Measurements from ENCODE around the gene SIGLEC6. TPM values are rescaled to one million over a fixed set of nuclear protein-coding genes. Genes with fewer than 3 reads are reported as not detected.
A peak's percentile ranks its signal among the peaks of the same experiment; 100 is the strongest.

Gene SIGLEC6
- total RNA-seq: not detected

DNA sequence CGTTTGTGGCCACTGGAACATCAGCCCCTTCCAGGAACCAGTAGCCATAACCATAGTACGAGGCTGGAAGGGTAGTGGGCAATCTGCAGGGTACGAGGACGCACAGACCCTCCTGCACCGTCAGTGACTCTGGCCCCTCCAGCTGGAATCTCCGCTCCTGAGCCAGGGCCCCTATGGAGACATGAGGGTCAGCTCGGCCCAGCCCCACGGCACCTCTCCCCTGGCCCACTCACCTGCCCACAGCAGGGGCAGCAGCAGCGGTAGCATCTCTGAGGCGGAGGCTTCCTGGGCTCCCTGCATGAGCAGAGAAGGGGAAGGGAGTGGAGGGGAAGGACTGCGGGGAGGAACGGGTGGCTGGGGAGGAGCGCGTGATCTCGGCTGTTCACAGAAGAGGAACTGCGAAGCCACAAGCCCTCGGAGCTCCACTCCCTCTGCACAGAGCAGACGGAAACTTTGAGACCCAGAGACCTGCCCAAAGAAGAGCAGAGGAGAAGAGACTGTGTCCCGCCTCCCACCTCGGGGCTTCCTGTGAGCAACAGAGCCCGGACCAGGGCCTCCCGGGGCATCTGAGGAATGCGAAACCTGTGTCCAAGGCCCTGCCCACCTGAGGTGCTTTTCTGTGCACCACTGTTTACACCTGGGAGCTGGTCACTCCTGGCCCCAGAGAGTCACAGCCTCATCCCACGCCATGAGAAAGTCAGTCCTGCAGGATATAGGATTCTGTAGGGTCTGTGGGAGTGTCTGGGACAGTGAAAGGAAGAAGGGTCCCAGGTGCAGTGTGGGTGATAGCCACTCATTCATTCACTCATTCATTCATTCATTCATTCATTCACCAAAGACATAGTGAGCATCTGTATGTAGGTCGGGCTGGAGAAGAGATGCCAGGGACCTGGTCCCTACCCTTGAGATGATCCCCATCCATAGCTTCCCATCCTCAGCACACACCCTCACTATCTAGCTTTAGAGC lies at the start of gene SIGLEC6:
TSS of gene SIGLEC6 (minus strand) at position 322 of the 967 bp plus-strand sequence. CDS start at position 300, 22 bp downstream.
- no peak for DNase-seq

DNA sequence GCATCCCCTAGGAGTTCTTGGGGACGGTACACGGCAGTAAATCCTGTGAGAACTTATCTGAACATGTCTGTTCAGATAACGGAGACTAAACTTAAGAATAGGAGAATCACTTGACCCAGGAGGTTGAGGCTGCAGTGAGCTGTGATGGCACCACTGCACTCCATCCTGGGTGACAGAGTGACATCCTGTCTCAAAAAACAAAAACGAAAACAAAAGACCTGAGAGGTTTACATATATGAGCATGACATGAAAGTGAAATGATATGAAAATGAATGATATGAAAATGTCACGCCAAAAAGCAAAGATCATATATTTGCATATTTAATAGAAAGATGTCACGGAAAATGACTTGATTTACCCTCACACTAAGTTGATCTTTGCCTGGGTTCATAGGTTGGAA lies 45.4 kb upstream of the SIGLEC6 start:
- DNase-seq: no peak

DNA sequence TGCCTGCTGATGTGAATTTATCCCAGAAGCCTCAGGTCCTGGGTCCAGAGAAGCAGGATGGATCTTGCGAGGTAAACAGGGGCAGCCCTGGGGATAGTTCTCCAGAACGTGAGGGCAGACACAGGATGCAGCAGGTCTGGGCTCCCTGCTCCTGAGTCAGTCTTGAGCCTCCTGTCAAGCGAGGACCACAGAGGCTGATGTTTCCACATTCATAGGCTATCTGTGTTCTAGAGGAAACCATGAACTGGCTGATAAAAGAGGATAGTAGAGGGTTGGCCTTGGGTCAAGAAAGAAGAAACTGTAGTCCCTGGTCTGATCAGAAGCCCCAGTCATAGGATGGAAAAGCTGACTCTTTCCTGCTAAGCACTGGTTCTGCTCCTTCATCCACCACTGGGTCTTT lies 41.9 kb upstream of the SIGLEC6 start:
- DNase-seq: no peak

DNA sequence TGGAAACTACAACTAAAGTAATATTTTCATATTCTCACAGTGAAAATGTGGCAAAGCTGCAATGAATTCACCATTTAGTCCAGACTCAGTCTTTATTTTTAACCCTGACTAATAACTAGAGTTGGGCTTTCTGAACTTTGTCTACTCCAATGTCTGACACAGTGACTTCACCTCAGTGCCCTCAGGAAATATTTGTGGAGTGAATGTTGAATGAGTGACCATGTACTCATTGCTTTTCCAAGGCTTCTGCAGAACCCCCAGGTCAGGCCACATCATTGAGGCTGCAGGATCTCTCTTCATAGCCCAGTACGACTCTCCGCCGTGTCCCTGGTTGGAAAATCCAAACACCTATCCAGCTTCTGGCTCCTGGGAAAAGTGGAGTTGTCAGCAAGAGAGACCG lies 41.4 kb upstream of the SIGLEC6 start:
- no peak for DNase-seq

DNA sequence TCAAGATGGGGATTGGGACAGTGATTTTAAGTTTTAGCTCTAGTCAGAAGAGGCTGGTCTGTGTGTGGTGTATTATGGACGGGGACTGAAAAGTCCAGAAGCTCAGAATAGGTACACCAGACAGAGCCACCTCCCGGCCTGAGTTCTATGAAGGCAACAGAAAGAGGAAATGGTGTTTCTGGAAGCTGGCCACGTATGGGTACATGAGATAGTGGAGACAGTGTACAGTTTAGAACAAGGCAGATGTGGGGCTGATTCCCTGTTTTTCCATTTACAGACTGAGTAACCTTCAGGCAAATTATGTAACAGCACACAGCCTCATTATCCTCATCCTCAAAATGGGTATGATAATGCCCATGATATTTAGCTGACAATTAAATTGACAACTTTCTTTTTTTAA lies 40.9 kb upstream of the SIGLEC6 start:
- DNase-seq: no peak

DNA sequence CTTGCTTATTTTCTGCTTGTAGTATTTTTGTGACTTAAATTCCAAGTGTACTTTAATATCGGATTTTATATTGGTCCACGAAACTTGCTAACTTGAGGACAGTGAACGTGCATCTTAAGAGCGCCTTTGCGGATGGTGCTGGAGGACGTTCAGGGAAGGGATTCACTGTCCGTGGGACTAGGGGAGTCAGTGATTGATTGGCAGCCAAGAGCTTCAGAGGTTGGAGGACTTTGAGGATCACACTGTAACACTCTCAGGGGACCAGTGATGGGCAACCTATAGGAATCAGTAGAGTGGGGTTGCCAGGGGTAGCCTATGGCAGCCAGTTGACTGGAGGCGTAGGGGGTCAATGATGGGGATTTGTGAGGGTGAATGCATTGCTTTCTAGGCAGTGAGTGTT lies 40.1 kb upstream of the SIGLEC6 start:
- DNase-seq: no peak

DNA sequence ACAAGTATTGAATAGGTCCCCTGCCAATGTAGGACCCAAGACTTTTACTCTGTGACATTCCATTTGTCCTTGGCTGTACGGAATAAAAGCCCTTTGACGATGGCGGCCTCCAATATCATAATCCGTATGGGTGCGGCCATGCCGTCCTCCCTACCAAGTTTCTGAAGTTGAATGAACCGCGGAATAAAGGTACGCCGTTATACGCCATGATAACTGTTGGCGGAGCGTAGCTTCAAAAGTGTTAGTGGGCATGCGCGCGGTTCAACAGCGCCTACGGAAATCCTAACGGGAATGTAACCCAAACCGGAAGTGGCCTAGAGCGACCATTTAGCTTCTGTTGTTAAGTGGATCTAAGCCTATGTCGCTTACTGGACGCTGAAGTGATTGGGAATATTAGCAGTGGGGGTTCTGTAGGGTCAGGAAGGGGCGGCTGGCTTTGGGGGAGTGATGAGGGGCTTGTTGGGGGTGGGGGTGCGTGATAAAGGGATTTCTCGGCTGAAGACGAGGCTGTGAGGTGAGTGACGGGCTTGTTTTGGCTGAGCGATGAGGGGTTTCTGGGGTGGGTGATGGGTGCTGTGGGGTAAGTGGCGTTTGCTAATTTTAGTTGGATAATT lies 39.6 kb upstream of the SIGLEC6 start, which contains the start of gene ZNF175:
TSS of gene ZNF175 (plus strand) at position 322 of the 614 bp plus-strand sequence. CDS start 2,047 bp downstream, outside the sequence.
- peak; percentile 72 for DNase-seq

DNA sequence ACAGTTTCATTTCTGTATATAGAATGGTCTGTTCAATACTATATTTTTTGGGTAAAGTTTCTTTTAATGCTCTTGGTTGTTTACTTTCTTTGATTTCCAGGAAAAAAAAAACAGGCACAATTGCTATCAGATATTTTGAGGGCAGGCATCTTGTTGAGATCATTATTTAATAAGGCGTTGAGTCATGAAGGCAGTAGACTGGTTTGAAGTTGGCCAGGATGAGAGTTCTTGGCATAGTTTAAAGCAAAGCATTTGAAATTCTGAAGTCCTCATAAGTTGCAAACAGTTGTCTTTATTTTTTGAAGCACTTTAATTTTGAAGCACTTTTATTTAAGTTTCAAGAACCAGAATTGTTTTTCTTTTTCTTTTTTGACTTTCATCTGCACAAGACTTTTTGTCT lies 37.0 kb upstream of the SIGLEC6 start:
- DNase-seq: no peak

DNA sequence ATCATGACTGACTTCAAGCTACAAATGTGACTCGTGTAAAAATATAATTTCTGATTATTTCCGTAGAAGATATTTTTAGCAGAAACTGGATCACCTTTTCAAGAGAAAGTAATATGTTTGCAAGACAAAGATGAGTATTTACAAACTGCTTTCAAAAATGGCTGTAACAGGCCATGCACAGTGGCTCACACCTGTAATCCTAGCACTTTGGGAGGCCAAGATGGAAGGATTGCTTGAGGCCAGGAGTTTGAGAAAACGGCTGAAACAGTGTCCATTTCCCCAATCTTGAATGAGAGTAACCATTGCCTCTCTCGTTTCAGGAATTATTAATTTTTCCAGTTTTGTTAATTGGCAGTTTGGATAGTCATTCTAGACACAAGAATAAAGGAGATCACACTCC lies 36.1 kb upstream of the SIGLEC6 start:
- no peak for DNase-seq

DNA sequence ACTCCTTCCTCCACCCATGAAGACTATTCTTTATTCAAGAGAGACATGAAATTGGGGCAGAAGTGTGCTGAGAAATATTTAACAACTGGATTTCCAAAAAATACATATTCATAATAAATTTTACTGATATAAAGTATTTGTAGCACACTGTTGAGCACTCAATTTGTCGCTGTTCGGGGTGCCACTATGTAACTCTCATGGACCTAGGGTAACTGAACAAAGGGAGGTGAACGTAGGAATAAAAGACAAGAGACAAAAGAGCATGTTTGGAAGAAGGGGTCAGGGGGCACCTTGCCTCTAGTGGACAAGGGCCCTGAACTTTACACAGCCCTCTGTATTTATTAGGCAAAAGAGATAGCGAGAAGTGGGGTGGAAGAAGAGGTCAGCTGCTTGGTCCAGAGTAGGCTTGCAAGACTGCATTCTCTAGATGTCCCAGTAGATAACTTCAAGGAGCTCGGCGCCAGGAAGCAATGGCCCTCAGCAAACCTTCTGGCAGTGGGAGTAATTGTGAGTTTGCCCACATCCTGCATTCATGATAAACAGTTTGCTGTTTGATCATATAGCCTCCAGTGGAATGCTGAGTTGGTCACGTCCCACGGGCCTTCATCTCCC lies 35.1 kb upstream of the SIGLEC6 start:
- no peak for DNase-seq

DNA sequence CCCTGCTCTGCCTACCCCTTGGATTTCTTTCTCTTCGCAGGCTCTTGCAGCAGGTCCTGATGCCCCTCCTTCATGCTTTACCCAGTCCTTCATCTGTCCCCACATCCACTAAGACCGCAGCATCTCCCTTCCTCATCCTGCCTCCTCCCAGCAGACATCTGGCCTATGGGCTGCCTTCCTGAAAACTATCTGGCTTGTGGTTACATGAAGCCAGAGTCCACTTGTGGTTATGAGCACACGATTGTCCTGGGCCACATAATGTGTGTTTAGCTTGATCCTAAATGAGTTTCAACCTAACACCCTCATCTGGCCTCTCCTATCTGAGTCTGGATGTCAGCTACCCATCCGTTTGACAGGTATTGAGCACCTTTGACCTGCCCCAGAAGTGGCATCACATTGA lies 34.1 kb upstream of the SIGLEC6 start:
- no peak for DNase-seq

DNA sequence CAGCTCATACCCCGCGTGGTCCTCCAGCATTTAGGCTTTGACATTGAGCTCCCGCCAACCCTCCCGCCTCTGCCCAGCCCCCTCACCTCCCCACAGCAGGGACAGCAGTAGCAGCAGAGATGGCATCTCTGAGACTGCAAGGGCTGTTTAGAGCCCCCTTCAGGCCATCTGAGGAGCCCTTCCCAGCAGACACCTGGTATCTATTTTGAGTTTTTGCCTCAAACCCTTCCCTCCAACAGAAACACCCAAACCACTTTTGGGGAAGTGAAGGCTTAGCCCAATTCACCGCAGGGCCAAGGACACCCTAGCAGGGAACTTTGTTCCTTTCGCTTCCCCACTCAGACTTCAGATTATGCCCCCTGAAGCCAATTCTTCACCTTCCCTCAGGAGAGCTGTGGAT lies 33.3 kb upstream of the SIGLEC6 start:
- DNase-seq: no peak

DNA sequence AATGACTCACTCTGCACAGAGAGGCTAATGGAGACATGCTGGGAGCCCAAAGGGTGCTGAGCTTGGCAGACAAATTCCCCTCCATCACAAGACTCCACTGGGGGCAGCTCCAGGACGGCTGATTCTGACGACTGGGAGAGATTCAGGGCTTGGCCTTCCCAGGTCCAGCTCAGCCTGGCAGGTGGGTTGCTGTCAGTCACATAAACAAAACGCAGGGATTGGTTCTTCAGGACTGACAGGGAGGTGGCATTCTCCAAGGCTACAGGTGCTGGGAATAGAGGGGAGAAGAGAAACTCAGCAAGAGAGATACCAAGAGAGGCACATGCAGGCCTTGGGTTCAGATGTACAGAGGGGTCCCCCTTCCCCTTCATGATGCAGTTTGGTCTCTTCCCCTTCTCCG lies 28.9 kb upstream of the SIGLEC6 start:
- DNase-seq: no peak

DNA sequence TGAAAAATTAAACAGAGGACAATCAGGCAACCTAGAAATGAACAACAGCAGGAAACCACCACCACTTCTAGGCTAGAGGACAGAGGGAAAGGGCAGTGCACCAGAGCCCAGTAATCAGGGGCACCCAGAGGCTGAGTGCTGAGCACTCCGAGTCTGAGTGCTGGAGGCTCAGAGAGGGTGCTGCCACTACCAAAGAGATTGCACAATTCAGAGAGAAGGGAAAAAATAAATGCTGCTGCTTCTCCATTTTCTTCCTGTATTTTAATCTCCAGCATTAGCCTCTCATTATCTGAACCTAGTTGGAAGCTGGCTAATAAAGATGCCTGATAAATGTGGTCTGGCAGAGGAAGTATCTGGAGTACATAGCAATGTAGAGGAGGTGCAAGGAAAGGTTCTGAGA lies 27.8 kb upstream of the SIGLEC6 start:
- no peak for DNase-seq

DNA sequence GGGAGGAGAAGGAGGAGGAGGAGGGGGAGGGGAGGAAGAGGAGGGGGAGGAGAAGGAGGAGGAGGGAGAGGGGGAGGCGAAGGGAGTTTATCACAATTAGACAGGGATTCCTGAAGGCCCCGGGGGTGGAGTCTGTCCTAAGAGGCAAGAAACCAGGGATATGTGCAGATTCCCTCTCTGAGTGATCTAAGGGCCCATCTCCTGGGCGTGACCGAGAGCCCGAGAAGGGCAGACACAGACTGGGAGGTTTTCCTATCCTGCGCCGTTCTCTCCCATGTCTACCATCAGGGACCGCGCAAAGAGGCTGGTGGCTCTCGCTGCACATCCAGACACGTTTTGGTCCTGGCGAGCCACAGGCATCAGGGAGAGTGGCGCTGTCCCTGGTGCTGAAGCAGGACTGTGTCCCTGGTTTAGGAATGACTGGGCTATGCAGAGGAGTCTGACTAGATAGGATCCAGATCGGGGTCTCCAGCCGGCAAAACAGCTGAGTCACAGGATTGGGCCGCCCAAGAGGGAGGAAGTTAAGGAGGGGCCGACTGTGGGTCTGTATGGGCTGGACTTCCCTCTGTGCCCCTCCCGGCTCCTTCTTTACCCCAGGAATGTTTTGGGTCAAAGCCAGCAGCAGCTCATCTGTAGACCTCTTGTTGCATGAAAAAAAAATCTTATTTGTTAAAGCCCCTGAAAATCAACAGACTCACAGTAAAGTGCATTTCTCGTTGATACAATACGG lies 21.7 kb upstream of the SIGLEC6 start:
- no peak for DNase-seq

DNA sequence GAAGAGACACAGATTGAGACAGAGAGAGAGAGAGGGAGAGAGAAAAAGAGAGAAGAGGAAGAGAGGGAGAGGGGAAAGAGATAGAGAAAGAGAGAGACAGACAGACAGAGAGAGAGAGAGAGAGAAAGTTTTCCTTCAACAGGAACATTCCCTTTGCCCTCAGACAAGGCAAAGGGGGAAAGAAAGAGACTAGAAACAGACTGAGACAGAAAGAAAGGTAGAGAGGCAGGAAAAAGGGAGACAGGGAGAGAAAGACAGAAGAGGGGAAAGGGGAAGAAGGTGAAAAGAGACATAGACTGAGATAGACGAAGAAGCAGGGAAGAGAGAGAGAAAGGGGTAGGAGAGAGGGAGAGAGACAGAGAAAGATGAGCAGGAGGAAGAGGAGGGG lies 21.1 kb upstream of the SIGLEC6 start:
- DNase-seq: no peak

DNA sequence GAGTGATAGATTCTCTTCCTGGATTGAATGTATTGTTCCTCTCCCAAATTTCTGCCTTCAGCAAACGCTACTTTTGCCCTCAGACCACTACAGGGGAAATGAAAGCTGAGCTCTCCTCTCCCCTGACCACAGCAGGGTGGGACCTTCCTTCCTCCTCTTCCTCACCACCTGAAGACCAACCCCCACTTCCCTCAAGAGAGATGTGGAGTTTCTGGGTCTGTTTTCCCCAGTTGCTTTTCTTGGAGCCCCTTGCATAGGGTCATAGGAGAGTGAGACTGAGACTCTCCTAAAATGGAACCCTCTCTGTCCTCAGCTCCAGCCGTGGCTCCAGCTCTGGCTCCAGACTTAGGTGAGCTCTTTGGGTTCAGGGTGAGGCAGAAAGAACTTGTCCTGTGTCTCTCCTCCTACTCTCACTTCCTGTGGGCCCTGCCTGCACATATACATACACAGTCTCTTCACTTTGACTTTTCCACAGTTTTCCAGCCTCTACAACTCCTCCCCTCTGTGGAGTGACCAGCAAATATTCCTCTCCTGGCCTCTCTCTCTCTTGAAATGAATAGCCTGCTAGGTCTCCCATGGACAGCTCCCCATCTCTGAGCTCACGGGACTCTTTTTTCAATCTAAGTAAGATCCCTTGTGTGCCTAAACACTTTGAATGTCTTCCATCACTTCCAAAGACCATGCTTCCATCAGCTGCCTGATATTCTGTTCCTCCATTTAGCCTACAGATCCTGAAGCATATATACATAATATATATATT lies 20.4 kb upstream of the SIGLEC6 start:
- no peak for DNase-seq

DNA sequence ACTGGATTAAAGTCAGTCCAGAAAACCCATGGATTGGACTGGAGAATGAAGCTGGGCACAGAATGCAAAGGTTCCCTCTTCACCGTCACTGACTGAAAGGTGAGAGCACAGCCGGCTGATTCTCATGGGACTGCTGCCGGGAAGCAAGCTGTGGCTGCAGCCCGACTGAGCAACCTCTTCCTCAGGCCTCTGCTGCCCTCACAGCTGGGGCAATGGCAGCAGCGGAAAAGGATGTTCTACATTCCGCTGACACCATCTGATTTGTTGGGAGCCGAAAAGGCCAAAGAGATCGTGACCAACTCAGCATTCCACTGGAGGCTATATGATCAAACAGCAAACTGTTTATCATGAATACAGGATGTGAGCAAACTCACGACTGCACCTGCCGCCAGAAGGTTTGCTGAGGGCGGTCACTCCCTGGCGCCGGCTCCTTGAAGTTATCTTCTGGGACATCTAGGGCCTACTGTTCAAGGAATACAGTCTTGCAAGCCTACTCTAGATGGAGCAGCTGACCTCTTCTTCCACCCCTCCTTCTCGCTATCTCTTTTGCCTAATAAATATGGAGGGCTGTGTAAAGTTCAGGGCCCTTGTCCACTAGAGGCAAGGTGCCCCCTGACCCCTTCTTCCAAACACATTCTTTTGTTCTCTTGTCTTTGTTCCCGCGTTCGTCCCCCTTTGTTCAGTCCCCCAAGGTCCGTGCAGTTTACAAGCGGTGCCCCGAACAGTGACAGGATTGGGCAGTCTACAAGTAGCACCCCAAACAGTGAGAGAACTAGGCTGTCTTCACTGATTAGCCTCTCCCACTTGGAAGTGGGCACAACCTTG lies 19.6 kb upstream of the SIGLEC6 start:
- no peak for DNase-seq

DNA sequence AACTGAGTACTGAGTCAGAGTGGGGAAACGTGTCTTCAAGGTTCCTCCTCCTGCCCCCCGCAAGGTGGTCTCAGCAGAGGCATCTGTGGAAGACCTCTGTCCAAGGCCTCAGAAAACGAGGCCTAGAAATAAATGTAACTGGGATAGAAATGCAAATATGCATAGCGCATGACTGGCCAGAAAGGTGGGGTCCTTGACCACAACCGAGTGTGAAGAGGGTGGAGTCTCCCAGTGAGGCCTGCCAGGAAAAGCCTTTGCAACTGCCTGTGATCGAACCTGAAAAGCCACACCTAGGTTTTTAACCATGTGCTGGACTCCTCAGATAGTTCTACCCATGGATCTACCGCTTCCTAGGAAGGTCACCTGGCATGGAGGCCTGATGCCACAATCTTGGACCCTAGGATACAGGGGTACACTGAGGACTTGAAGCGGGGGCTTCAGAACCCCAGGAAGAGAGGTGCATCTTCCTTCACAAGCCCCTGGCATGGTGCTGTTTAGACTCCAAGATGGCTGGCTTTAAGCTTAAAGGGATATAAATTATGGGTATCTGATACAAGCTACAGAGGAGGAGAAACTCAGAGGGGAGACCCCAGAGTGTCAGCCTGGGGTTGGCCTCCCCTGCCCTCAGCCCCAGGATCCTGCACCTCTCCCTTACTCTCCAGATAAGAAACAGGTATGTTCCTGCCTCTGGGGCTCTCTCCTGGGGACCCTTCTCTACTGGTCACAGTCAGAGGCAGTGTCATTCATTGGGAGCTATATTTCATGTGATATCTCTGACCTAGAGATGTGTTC lies 18.3 kb upstream of the SIGLEC6 start:
- no peak for DNase-seq

DNA sequence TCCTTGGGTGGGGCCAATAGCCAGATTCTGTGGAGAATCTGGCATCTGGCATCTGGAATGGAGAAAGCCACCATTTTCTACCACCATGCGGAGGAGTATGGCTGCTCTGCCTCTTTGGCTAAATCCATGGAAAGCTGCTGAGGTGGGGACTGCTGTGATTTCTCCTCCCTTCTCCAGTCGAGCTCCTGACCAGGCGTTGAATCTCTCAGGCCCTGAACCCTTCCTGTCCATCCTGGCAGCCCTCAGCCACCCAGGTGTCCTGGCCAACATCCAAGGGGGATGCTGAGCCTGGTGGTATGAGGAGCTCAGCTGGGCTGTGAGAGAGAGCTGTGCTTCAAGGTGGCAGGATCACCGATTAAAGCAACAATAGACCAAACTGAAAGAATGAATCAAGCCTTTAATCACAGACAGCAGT lies 17.4 kb upstream of the SIGLEC6 start:
- DNase-seq: no peak
